ENCODE measurements around the gene SPART.

The SPART gene

GRCh38 chr13:36354842-36355623 is 8.8 kb upstream of the SPART start:
- Histone ChIP-seq H3K4me3 (ENCODE audit: low read depth in 1 of 2, low read length in 1 of 2) (no peak overlapping the region), H3K27me3 (no peaks in the 10 kb centered on the region), H3K27ac (no peak overlapping the region), H3K4me1 (ENCODE audit: control insufficient read depth in 1 of 2, insufficient read depth in 1 of 2, low read depth in 1 of 2, low read length in 1 of 2) (peaks cover 0 to 11% of the 10 kb centered on the region in 2 experiments), H3K36me3 (no peaks in the 10 kb centered on the region), H3K9me3 (no peaks in the 10 kb centered on the region)
- no peak for TF ChIP-seq CTCF (IDR thresholded peaks at IDR 0.05)

GRCh38 chr13:36353001-36353400 is 6.8 kb upstream of the SPART start:
- Histone ChIP-seq H3K27ac (no peak overlapping the region), H3K4me1 (ENCODE audit: control insufficient read depth in 1 of 2, insufficient read depth in 1 of 2, low read depth in 1 of 2, low read length in 1 of 2) (peaks cover 3% of the 10 kb centered on the region in 2 experiments), H3K36me3 (no peaks in the 10 kb centered on the region)

GRCh38 chr13:36352350-36352749 is 6.2 kb upstream of the SPART start:
- no peaks in the 10 kb centered on the region for H3K9me3 ChIP-seq
- no peaks in the 10 kb centered on the region for H3K27me3 ChIP-seq
- no peak overlapping the region for H3K27ac ChIP-seq
- H3K36me3 ChIP-seq, result no peaks in the 10 kb centered on the region
- no peak for TF ChIP-seq CTCF (IDR thresholded peaks at IDR 0.05)
- H3K4me3 ChIP-seq (ENCODE audit: low read depth in 1 of 2, low read length in 1 of 2), result no peak overlapping the region
- peaks cover 9 to 10% of the 10 kb centered on the region in 2 experiments for H3K4me1 ChIP-seq (ENCODE audit: control insufficient read depth in 1 of 2, insufficient read depth in 1 of 2, low read depth in 1 of 2, low read length in 1 of 2)

More at GRCh38 chr13:36353001-36353400, 6.8 kb upstream of the SPART start:
- H3K4me3 ChIP-seq (ENCODE audit: low read depth in 1 of 2, low read length in 1 of 2), result no peak overlapping the region
- no peak for TF ChIP-seq CTCF (IDR thresholded peaks at IDR 0.05)
- H3K9me3 ChIP-seq, result no peaks in the 10 kb centered on the region
- H3K27me3 ChIP-seq, result no peaks in the 10 kb centered on the region

DNA sequence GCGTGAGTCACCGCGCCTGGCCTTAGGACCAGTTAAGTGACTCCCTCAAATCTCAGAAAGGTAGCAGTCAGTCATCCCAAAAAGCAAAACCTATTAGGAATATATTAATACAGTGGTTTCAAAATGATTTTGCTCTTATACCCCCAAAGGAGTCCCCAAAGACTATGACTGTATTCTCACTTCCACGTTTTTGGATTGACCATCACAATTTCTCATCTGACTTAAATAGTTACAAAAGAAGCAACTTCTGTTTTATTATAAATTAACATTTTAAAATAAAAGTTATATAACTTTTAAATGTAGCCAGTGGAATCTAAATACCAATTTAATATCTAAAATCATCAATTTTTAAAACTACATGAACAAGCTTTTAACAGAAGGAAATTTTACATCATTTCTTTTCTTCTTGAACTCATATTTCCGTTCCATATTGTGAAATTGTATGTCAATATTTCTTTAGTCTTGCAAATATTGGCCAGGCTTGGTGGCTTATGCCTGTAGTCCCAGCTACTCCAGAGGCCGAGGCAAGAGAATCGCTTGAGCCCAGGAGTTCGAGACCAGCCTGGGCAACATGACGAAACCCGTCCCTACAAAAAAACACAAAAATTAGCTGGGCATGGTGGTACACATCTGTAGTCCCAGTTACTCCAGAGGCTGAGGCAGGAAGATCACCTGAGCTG is 1.5 kb upstream of the SPART start:
- Histone ChIP-seq H3K4me3 (ENCODE audit: low read depth in 1 of 2, low read length in 1 of 2) (no peak overlapping the region), H3K9me3 (no peaks in the 10 kb centered on the region), H3K4me1 (ENCODE audit: control insufficient read depth in 1 of 2, insufficient read depth in 1 of 2, low read depth in 1 of 2, low read length in 1 of 2) (peaks cover 36 to 40% of the 10 kb centered on the region in 2 experiments), H3K36me3 (no peaks in the 10 kb centered on the region), H3K27ac (peak overlapping the region; percentile 95), H3K27me3 (no peaks in the 10 kb centered on the region)
- TF ChIP-seq CTCF (IDR thresholded peaks at IDR 0.05), result no peak

DNA sequence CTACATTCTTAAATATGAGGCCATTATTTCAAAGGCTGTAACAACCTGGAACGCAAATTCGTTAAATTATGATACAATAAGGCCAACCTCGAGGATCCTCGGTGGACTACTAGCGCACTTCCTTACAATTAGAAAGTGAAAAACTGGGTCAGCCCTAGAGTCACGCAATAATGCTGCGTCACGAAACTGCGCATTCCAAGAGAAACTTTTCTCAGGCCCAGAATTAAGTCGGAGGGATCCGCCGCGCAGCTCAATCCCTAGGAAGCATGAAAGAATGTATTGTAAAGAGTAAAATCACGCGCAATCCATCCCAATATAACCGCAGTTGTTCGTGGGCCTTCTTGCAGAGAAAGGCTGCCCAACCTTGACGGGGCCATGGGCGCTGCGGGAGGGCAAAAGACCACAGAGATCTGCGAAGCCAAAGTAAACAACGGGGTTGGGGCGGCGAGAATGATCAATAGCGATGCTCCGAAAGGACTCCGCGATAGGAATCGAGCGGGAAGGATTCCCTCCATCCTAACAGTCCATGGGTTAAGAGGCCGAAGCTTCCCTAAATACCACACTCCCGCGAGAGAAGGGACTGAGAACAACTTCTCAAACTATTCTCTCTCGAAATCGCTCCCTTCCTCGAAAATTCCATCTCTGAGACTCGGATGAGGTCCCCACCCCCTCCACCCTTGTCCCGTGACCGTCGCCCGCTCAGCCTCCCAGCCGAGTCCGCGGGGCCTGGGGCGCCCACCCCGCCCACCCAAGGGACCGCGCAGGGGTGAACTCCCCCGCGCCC is 564 bp downstream of the SPART start:
- no peak for TF ChIP-seq CTCF (IDR thresholded peaks at IDR 0.05)
- peak overlapping the region; percentile 81 to 90 for H3K4me3 ChIP-seq (ENCODE audit: low read depth in 1 of 2, low read length in 1 of 2)
- H3K36me3 ChIP-seq, result no peaks in the 10 kb centered on the region
- H3K9me3 ChIP-seq, result no peaks in the 10 kb centered on the region
- H3K27ac ChIP-seq, result peak overlapping the region; percentile 95
- no peaks in the 10 kb centered on the region for H3K27me3 ChIP-seq
- H3K4me1 ChIP-seq (ENCODE audit: control insufficient read depth in 1 of 2, insufficient read depth in 1 of 2, low read depth in 1 of 2, low read length in 1 of 2), result peaks cover 38 to 50% of the 10 kb centered on the region in 2 experiments
